Hepatocyte (in vitro differentiated cells): ENCODE results near the gene CELF5. TPM values are rescaled to one million over a fixed set of nuclear protein-coding genes. Genes with fewer than 3 reads are reported as not detected.
"Not testable (repeated sequence)": the region's sequence is repeated elsewhere in the genome, so short reads cannot be mapped to it uniquely, and the experiment has no call there.

ENCODE experiments used
- DNase-seq: peaks from one replicate; pipeline ENCODE4 v3.0.0-alpha.2; 2016; ENCODE audit warnings: low spot score
- H2AFZ ChIP-seq: fragments of 200-600 bp; sonication (generic); 2 replicates; pipeline ENCODE4 v1.6.0; 2016; ENCODE audit warnings: antibody characterized with exemption, mild to moderate bottlenecking
- H3K27ac ChIP-seq: fragments of 200-600 bp; sonication (generic); 2 replicates; pipeline ENCODE4 v1.5.1; 2016; ENCODE audit warnings: mild to moderate bottlenecking
- H3K27me3 ChIP-seq: fragments of 200-600 bp; sonication (generic); 2 replicates; pipeline ENCODE4 v1.6.1; 2016
- H3K36me3 ChIP-seq: fragments of 200-600 bp; sonication (generic); replicated peaks from 2 replicates; pipeline ENCODE4 v1.5.1; 2016; ENCODE audit warnings: low read depth; ENCODE audit not compliant: insufficient read depth
- H3K4me1 ChIP-seq: fragments of 200-600 bp; sonication (generic); 2 replicates; pipeline ENCODE4 v1.5.1; 2016; ENCODE audit warnings: mild to moderate bottlenecking, moderate library complexity; ENCODE audit not compliant: insufficient read depth
- H3K4me2 ChIP-seq: fragments of 200-600 bp; sonication (generic); 2 replicates; pipeline ENCODE4 v1.6.0; 2016
- H3K4me3 ChIP-seq: fragments of 200-600 bp; sonication (generic); 2 replicates; pipeline ENCODE4 v1.5.1; 2016; ENCODE audit warnings: mild to moderate bottlenecking
- H3K79me2 ChIP-seq: fragments of 200-600 bp; sonication (generic); 2 replicates; pipeline ENCODE4 v1.6.0; 2017; ENCODE audit warnings: mild to moderate bottlenecking
- H3K9me2 ChIP-seq: fragments of 200-600 bp; sonication (generic); replicated peaks from 2 replicates; pipeline ENCODE4 v1.6.0; 2017; ENCODE audit warnings: mild to moderate bottlenecking; ENCODE audit not compliant: insufficient read depth
- H3K9me3 ChIP-seq: fragments of 200-600 bp; sonication (generic); 2 replicates; pipeline ENCODE4 v1.5.1; 2016; ENCODE audit warnings: low read depth, mild to moderate bottlenecking
- H4K20me1 ChIP-seq: fragments of 200-600 bp; sonication (generic); 2 replicates; pipeline ENCODE4 v1.6.0; 2016; ENCODE audit warnings: mild to moderate bottlenecking; ENCODE audit not compliant: insufficient read depth, poor library complexity, severe bottlenecking
- CTCF ChIP-seq: fragments of 200-600 bp; sonication (generic); IDR thresholded peaks from 2 replicates; pipeline ENCODE4 v1.5.1; 2016; ENCODE audit warnings: antibody characterized with exemption, mild to moderate bottlenecking; ENCODE audit not compliant: poor library complexity
- EZH2 ChIP-seq: fragments of 200-600 bp; sonication (generic); IDR thresholded peaks from 2 replicates; pipeline ENCODE4 v1.6.1; 2016; ENCODE audit warnings: antibody characterized with exemption, mild to moderate bottlenecking, borderline replicate concordance
- EZH2phosphoT487 ChIP-seq: fragments of 200-600 bp; sonication (generic); IDR thresholded peaks from one replicate; pipeline ENCODE4 v1.6.1; 2018; ENCODE audit warnings: antibody characterized with exemption, mild to moderate bottlenecking, low read depth, moderate library complexity; ENCODE audit not compliant: unreplicated experiment, severe bottlenecking
- WGBS: methylation state at CpG from one replicate; pipeline ENCODE4 v1.1.6; 2016; ENCODE audit warnings: low lambda C conversion rate; ENCODE audit errors: missing lambda C conversion rate; 5-methylcytosine and 5-hydroxymethylcytosine counted together
- polyA plus RNA-seq: library from polyadenylated mRNA; unstranded; fragments of >200 nt; fragmentation: Nextera tagmentation; extraction: Ambion mirVana; gene quantifications from 2 replicates; pipeline ENCODE4 v1.2.1, GENCODE V29; 2016
- total RNA-seq: library from RNA; depleted of rRNA; stranded (reverse); fragments of >200 nt; gene quantifications from 2 replicates; pipeline ENCODE4 v1.2.3, GENCODE V29; 2014

Gene CELF5
- total and polyA plus RNA-seq, 2 experiments from 2014 or later, result 0.03 to 0.17 TPM

GRCh38 chr19:3211191-3211590 is 13.3 kb upstream of the CELF5 start:
- DNase-seq, result no peak
- H3K4me2 ChIP-seq, result no peak overlapping the region

GRCh38 chr19:3213159-3213558 is 11.3 kb upstream of the CELF5 start:
- H3K27me3 ChIP-seq, result no peaks in the 10 kb centered on the region
- TF ChIP-seq CTCF (no peak), EZH2 (no peak), EZH2phosphoT487 (no peak)
- DNase-seq, result no peak
- H3K9me3 ChIP-seq, result no peaks in the 10 kb centered on the region
- WGBS, result 98% methylated on average over 7 of the region's 7 CpGs
- no peak overlapping the region for H3K4me2 ChIP-seq
- H3K79me2 ChIP-seq, result no peaks in the 10 kb centered on the region
- no peaks in the 10 kb centered on the region for H3K4me1 ChIP-seq
- no peaks in the 10 kb centered on the region for H4K20me1 ChIP-seq
- no peak overlapping the region for H2AFZ ChIP-seq
- H3K36me3 ChIP-seq, result no peaks in the 10 kb centered on the region
- H3K4me3 ChIP-seq, result no peak overlapping the region
- H3K9me2 ChIP-seq, result no peaks in the 10 kb centered on the region
- H3K27ac ChIP-seq, result no peak overlapping the region

More at GRCh38 chr19:3211191-3211590, 13.3 kb upstream of the CELF5 start:
- no peaks in the 10 kb centered on the region for H3K4me1 ChIP-seq
- H4K20me1 ChIP-seq, result no peaks in the 10 kb centered on the region
- no peak for TF ChIP-seq CTCF
- TF ChIP-seq EZH2phosphoT487, result no peak
- TF ChIP-seq EZH2, result no peak
- H2AFZ ChIP-seq, result no peak overlapping the region
- no peaks in the 10 kb centered on the region for H3K9me2 ChIP-seq
- H3K4me3 ChIP-seq, result no peak overlapping the region
- H3K27me3 ChIP-seq, result no peaks in the 10 kb centered on the region
- H3K79me2 ChIP-seq, result no peaks in the 10 kb centered on the region
- H3K36me3 ChIP-seq, result no peaks in the 10 kb centered on the region
- no peaks in the 10 kb centered on the region for H3K9me3 ChIP-seq
- 78% methylated on average over 12 of the region's 12 CpGs for WGBS
- no peak overlapping the region for H3K27ac ChIP-seq

- no peak overlapping the region for H3K4me2 ChIP-seq
- TF ChIP-seq EZH2phosphoT487, result no peak
- TF ChIP-seq CTCF, result no peak
- no peak for TF ChIP-seq EZH2
- no peaks in the 10 kb centered on the region for H3K9me3 ChIP-seq
- no peak overlapping the region for H3K27ac ChIP-seq
- no peak overlapping the region for H2AFZ ChIP-seq
- H3K36me3 ChIP-seq, result no peaks in the 10 kb centered on the region
- H3K4me3 ChIP-seq, result no peak overlapping the region
- H3K4me1 ChIP-seq, result no peaks in the 10 kb centered on the region
- no peak for DNase-seq
- H3K9me2 ChIP-seq, result no peaks in the 10 kb centered on the region
- H4K20me1 ChIP-seq, result no peaks in the 10 kb centered on the region
- no peaks in the 10 kb centered on the region for H3K27me3 ChIP-seq
- WGBS, result 96% methylated on average over 5 of the region's 5 CpGs
- no peaks in the 10 kb centered on the region for H3K79me2 ChIP-seq
These were observed 7.6 kb upstream of the CELF5 start for GRCh38 chr19:3216874-3217273.

- peaks cover 13% of the 10 kb centered on the region for H3K27me3 ChIP-seq
- 85% methylated on average over 12 of the region's 12 CpGs for WGBS
- no peak for TF ChIP-seq EZH2
- no peak for TF ChIP-seq CTCF
- no peak for TF ChIP-seq EZH2phosphoT487
These were observed 3.9 kb upstream of the CELF5 start for GRCh38 chr19:3220576-3220975.

GRCh38 chr19:3221576-3221975 is 2.9 kb upstream of the CELF5 start:
- not testable (repeated sequence) for H4K20me1 ChIP-seq, H3K9me3 ChIP-seq, H3K4me2 ChIP-seq, H3K4me3 ChIP-seq, H3K4me1 ChIP-seq, H3K36me3 ChIP-seq, DNase-seq, H2AFZ ChIP-seq, H3K79me2 ChIP-seq, H3K27ac ChIP-seq, H3K9me2 ChIP-seq
- 93% methylated on average over 5 of the region's 5 CpGs for WGBS
- H3K27me3 ChIP-seq, result peaks cover 22% of the 10 kb centered on the region

More at GRCh38 chr19:3220576-3220975, 3.9 kb upstream of the CELF5 start:
- no peak for DNase-seq
- Histone ChIP-seq H3K9me3 (no peaks in the 10 kb centered on the region), H3K4me1 (no peaks in the 10 kb centered on the region), H3K36me3 (no peaks in the 10 kb centered on the region), H3K4me3 (no peak overlapping the region), H3K79me2 (no peaks in the 10 kb centered on the region), H3K27ac (no peak overlapping the region), H3K9me2 (no peaks in the 10 kb centered on the region), H2AFZ (no peak overlapping the region), H4K20me1 (no peaks in the 10 kb centered on the region), H3K4me2 (no peak overlapping the region)
